Mucosa of gallbladder (tissue), 1 donor: Measurements from ENCODE around the gene ENGASE. TPM values are rescaled to one million over a fixed set of nuclear protein-coding genes. Genes with fewer than 3 reads are reported as not detected.
A peak's percentile ranks its signal among the peaks of the same experiment; 100 is the strongest.
"Not testable (repeated sequence)": the region's sequence is repeated elsewhere in the genome, so short reads cannot be mapped to it uniquely, and the experiment has no call there.

ENCODE experiments used
- DNase-seq: peaks from one replicate; pipeline ENCODE4 v3.0.0-alpha.2; 2020; ENCODE audit warnings: low spot score
- total RNA-seq: library from RNA; stranded (reverse); gene quantifications from one replicate; pipeline ENCODE4 v1.2.1, GENCODE V29; 2021
- donor health status: DM: no; HTN: no; CAD: no.

The ENGASE gene
- total RNA-seq, 1 donor from 2014 or later, result 74.8 TPM

DNA sequence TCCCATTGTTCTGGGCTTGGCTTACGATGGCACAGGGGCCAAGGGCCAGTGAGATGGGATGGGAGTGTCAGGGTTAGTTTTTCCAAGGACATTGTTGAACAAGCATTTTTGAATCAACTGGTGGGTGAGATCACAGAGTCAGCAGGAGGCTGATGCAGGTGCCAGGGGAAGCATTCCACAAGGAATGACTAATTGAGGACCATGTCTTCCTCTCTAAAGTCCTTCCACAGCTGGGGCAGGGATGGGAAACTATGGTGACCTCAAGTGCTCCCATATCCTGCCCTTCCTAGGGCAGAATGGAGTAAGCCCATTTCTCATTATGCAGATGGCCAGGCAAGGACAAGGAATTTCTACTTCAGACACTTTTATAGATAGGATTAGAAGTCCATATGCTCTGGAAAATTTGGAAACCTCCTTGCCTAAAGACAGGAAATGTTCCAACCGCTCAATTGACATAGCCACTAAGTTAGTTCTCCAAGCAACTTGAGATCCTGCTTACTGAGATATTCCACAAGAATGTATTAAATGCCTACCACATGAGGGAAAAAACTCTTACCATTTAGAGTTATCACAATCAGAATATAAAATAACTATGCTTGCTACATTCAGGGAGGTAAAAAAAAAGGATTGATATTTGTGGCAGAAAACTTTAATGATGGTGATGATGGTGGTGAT, 21.2 kb upstream of the ENGASE start:
- DNase-seq, result no peak

GRCh38 chr17:79054200-79054960, 20.2 kb upstream of the ENGASE start:
- no peak for DNase-seq

GRCh38 chr17:79055197-79055596, 19.4 kb upstream of the ENGASE start:
- no peak for DNase-seq

DNA sequence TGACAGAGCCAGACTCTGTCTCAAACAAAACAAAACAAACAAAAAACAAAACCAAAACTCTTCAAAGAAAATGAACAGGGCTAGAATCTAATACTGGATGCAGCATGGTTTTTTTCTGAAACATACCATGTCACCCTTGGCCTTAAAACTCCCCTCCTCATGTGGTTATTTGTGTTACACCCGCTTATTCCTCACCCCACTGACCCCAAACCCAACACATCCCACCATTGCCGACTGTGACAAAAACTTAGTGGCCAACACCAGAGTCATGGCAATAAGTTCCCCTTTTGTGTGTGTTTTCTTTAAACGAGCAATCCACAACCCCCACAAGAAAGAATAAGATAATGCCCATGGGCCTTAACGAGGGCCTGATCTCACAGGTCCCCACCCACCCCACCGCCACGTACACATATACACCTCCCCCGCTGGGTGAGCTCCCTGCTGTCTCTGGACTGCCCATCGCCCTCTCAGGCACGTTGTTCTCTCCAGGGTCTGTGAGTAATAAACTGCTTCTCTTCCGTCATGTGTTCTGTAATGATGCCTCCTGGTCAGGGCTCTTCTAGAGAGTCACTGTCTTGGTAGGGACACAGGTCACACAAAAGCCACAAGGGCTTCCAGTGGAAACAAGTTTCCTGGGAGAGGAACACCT, 16.8 kb upstream of the ENGASE start:
- no peak for DNase-seq

DNA sequence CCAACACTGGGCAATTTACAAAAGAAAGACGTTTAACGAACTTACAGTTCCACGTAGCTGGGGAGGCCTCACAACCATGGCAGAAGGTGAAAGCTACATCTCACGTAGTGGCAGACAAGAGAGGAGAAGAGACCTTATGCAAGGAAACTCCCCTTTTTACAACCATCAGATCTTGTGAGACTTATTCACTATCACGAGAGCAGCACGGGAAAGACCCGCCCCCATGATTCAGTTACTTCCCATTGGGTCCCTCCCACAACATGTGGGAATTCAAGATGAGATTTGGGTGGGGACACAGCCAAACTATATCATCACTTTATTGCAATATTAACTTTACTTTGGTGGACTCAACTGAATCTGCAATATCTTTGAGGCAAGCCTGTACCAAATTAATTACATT, 11.9 kb upstream of the ENGASE start:
- DNase-seq, result no peak

DNA sequence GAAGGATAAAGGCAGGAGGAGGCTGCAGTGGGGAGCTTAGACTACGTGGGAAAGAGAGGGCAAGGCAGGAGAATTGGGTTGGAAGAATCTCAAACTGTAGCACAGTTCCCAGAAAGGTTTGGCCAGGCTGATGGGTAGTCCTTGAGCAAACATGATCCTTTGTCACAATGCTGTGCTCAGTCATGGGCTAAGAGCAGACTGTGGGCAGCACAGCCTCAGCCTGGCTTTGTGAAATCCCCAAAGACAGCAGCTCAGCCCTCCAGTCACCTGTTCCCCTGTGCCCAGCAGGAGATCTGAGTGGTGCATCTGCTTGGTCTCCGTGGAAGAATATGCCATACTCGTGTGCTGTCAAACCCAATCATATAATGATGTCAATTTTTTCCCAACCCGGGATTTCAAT, 10.6 kb upstream of the ENGASE start:
- DNase-seq, result no peak

- DNase-seq, result peak; percentile 47
Measured at GRCh38 chr17:79065105-79065670, 9.4 kb upstream of the ENGASE start.

DNA sequence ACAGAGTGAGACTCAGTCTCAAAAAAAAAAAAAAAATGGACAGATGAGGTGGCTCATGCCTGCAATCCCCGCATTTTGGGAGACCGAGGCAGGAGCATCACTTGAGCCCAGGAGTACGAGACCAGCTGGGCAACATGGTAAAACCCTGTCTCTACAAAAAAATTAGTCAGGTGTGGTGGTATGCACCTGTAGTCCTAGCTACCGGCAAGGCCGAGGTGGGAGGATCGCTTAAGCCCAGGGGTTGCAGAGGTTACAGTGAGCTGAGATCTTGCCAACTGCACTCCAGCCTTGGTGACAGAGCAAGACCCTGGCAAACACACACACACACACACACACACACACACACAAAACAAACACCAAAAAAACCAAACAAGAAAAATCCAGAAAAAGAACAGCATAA, 7.7 kb upstream of the ENGASE start:
- DNase-seq, result no peak

DNA sequence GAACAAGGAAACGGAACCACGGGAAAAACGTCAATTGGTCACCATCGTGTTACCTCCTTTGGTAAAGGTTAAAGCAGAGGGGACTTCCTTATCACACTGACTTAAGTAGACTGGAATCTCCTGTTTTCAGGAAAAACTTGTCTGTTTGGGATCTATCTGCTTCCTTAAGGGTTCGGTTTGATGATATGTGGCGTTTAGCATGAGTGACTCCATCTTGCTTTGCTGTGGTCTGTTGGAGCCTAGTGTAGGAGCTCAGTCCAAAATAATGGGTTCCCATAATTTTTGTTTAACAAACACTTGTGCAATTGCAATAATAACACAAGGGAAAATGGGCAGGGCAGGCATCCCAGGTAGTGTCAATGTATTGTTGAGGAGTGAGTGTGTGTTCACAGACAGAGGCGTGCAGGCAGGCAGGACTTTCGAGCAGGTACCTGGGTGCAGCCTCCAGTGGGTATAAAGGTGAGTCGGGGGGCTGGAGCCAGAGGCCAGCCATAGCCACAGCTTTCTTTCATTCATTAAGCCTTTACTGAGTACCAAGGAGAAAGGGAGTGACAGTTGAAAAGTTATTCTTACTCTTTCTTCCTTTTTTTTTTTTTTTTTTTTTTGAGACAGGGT, 4.3 kb upstream of the ENGASE start:
- no peak for DNase-seq

- DNase-seq, result no peak
Measured at GRCh38 chr17:79071161-79071740, 3.4 kb upstream of the ENGASE start.

- no peak for DNase-seq
Measured at GRCh38 chr17:79072544-79072943, 2.1 kb upstream of the ENGASE start.

DNA sequence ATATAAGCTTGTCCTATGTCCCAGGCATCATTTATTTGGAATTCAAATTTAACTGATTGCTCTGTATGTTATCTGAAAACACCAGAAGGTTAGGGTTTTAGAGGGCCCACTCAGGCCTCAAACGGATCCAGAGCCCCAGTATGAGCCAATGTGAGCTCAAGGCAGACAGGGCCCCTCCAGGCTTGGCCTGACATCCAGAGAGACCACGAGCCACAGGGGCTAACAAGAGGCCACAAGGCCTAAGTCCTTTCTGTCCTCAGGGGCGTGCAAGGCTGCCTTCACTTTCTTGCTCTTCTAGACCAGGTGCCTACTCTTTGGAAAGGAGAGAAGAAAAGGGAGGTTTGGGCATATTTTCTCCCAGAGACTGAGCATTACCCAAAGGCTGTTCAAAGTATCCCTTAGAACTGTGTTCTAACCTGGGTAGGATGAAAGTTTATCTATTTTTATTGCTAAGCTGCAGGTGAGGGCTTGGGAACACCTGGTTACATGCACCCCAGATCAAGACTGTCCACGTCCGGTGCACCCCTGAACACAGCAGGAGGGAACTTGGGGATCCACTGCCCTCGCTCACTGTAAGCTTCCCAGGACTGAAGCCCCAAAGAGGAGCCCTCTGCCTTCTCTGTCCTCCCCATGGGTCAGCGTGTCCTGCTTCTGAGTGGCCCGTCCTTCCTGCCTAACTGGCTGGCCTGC, 1.5 kb upstream of the ENGASE start:
- no peak for DNase-seq

- no peak for DNase-seq
Measured at GRCh38 chr17:79073706-79074088, 927 bp upstream of the ENGASE start.

DNA sequence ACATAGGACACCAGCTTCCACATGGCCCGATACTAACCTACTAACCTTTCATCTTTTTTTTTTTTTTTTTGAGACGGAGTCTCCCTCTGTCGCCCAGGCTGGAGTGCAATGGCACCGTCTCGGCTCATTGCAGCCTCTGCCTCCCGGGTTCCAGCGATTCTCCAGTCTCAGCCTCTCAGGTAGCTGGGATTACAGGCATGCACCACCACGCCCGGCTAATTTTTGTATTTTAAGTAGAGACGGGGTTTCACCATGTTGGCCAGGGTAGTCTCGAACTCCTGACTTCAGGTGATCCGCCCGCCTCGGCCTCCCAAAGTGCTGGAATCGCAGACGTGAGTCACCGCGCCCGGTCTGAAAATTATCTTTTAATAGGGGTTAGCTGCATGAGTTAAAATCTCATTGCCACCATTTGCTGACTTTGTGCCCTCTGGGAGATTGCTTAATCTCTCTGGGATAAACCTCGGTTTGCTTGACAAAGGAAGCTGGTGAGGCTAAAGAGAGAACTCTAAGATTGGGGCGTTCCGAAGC, 439 bp upstream of the ENGASE start:
- DNase-seq, result not testable (repeated sequence)

- DNase-seq, result no peak
Measured at GRCh38 chr17:79075446-79075750, 774 bp downstream of the ENGASE start.

DNA sequence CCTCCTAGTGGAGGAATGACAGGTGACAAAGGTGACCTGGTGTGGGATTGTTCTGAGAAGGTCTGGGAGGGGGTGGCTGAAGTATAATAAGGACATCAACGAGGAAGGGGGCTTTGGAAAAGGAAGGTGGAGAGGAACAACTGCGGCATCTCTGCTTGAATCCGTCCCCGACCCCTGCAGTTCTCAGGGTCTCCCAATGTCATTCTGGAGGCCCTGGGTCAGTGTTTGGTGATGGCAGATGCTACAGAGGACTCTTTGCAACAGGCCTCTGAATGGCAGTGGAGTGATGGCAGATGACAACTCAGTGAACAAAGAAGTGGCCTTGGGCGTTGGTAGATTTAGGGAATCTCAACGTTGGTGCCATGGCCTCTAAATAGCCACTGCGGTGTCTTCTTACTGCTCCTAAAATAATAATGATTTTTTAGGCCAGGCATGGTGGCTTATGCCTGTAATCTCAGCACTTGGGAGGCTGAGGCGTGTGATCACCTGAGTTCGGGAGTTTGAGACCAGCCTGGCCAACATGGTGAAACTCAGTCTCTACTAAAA, 1.3 kb downstream of the ENGASE start:
- DNase-seq, result no peak

DNA sequence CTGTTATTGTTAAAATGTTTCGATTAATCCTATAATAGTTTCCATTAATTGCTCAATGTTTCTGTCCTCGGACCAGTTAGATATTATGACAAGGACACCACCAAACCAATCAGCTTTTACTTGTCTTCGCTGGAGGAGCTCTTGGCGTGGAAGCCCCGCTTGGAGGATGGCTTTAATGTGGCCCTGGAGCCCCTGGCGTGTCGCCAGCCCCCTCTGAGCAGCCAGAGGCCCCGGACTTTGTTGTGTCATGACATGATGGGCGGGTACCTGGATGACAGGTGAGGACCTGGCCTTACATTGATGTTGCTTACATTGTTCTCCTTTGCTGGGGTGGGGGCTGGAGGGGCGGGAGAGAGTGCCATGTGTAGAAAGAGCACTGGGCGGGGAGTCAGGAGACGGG, 3.0 kb downstream of the ENGASE start:
- DNase-seq, result no peak

DNA sequence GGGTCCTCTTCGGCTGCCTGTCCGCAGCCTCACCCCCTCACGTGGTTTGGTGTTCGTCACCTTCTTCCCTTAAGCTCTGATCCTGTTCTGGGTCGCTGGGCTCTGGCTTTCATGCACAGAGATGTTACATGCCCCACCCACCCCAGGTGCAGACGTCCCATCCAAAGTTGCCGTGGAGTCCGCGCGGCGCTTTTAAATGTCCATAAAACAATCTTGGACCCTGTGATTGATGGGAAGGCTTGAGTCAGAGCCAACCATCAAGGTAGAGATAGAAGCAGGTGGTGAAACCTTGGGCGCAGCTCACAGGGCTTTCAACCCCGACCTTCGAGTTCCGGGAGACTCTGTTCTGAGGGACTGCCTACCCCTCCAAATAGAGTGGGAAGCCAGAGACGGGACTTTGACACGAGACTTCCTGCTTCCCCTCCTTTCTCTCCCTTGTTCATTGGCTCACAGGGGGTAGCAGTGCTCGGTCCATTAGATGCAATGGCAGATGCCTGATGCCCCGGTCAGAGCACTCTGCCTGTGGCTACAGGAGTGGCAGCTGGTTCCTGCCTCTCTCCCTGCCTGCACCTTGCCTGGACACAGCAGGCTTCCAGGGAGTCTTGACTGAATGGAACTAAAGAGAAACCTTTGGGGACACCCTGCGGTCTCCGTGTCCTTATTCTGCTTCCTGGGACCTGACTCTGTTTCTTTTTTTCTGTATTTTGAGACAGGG, 4.0 kb downstream of the ENGASE start:
- no peak for DNase-seq

DNA sequence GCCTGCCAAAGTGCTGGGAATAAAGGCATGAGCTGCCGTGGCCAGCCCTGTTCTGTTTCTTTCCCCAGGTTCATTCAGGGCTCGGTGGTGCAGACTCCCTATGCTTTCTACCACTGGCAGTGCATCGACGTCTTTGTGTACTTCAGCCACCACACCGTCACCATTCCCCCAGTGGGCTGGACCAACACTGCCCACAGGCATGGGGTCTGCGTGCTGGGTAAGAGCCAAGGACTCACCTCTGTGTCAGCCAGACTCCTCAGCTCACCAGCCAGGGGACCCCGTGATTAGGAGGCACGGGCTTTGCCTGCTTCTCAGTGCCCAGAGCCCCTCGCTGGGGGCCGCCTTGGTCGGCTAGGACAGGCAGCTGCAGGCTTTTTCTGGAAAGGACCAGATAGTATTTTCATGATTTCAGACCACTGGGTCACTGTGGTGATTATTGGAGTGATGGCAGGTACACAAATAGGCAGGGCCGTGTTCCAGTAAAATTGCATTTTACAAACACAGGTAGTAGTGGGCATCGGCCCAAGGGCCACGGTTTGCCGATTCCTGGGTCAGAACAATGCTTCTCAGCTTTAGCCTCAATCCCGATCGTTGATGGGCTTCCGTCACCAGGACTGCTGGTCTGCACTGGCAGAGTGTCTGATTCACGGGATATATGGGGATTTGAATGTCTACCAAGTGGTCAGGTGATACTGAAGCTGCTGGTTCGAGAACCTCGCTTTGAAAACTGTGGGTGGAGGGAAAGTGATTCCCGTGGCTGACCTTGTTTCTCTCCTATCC, 5.0 kb downstream of the ENGASE start:
- no peak for DNase-seq
